Measurements from ENCODE around the gene DUSP18.
"Not testable (repeated sequence)": the region's sequence is repeated elsewhere in the genome, so short reads cannot be mapped to it uniquely, and the experiment has no call there.

DUSP18 gene

DNA sequence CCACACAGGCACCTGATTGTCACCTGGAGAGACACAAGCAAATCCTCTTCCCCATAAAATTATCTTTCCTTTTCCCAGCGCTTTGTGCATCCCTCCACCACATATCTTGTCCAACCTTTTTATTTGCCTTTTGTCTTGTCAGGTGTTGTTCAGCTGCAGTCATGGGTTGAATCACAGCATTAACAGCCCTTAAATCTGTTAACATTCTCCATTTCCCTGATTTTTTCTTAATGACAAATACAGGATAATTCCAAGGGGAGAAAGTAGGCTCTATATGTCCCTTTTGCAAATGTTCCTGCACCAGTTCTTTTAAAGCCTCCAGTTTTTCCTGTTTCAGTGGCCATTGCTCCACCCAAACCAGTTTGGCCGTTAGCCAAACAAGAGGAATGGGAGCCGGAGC lies 8.9 kb upstream of the DUSP18 start:
- DNase-seq, result not testable (repeated sequence)

DNA sequence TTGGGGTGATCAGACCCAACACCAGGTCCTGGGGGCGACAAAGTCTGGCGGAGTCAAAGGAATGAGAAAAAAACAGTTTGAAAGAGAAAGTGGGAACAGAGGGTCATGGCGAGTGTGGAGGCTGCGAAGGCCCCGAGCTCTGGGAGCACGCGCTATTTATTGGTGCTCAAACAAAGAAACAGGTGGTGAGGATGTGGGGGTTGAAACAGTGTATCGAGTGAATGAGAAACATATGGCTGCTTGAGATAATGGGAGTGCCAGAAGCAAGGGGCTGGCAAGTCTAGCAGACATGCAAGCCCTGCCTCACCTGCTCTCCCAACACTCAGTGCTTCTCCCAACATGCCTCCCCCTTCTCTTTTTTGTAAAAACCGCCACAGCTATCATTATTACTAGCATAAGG lies 7.8 kb upstream of the DUSP18 start:
- peak; percentile 6 for DNase-seq

DNA sequence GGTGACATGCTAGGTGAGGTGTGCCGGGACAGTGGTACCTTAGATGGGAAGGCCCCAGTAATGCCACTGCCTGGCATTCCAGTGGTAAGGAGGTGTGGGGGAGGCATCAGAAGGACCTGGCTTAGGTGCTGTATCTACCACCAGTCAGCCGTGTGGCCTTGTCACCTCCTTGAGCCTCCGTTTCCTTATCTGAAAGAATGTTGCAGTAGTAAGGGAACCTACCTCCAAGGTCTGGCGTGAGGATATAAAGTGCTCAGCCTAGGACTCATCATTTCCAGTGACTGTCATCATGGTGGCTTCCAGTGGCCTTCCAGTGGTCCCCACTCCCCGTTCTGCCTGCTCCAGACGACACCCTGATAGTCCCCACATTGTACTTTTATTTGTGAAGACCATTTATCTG lies 6.8 kb upstream of the DUSP18 start:
- no peak for DNase-seq

DNA sequence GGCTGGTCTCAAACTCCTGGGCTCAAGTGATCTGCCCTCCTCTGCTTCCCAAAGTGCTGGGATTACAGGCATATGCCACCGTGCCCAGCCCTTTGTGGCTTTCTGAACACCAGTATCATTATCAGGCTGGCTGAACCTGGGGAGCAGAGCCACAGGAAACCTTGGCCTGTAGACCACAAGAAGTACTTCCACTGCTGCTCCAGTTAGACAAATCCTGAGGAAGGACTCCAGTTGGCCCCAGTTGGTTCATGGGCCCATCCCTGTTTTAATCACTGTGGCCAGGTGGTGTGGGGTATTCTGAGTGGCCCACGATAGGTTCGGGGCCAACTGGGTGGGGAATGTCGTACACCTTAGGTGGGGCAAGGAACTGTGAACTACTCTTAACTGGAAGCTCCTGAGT lies 5.5 kb upstream of the DUSP18 start:
- no peak for DNase-seq

DNA sequence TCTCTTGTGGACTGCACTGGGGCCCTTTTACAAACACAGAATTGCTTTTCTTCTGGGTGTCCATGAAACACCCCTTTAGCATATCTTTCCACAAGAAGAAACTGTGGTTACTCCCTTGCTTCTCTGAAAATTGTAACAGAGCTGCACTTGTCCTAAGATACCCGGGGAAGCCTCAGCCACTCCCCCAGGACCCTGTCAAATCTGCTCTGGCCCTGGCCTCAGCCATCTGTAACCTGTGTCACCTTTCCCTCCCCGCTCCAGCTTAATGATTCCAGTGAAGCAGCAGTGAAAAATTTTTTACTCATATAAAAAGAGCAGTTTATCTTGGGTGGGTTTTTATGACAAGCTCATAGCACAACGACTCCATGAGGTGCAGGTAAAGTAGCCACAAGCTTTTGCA lies 3.4 kb upstream of the DUSP18 start:
- no peak for DNase-seq

DNA sequence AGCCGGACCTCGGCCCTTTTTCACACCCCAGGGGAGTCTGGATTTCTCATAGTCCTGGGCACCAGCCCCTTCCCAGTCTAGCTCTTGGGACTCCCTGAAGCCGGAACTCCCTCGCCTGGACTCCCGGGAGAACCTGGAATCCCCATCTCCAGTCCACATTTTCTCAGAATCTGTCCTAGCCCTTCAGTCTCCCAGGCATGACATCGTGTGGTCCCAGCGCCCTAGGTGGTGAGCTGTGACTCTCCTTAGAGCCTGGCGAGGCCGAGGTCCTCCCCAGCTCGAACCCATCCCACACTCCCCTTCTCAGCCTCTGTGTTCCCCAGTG lies 673 bp upstream of the DUSP18 start:
- peak; percentile 22 for DNase-seq

DNA sequence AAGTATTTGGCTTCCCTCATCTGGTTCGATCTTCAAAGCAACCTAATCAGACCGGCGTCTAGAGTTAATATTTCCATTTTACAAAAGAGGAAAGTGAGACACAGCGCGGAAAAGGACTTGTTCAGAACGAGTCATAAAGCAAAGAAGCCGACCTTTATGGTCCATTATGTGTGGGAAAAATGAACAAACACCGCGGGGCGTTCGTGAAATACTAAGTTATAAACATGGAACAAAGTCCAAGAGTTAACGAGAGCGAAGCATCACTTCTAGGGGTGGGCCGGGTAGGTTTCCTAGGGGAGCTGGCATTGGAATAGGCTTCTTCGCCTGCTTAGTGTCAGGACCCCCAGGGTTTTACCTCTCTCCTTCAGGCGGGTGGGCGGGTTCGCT lies 575 bp downstream of the DUSP18 start:
- no peak for DNase-seq

DNA sequence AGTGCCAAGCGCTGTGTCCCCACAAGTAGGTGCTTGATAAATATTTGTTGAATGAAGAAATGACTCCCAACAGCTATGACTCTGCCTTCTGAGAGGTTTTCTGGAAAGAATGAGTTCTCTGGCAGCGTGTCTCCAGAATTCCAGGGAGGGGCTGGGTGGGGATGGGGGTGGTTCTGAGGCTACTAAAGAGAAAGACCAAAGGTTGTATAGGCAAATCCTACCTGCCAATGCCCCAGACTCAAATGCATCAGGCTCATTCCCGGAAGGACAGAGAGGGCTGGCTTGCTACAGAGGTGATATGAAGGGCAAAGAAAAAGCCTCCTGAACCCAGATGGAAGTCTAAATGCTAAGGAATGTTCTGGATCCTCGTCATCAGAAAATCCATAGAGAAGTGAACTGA lies 1.9 kb downstream of the DUSP18 start:
- no peak for DNase-seq

DNA sequence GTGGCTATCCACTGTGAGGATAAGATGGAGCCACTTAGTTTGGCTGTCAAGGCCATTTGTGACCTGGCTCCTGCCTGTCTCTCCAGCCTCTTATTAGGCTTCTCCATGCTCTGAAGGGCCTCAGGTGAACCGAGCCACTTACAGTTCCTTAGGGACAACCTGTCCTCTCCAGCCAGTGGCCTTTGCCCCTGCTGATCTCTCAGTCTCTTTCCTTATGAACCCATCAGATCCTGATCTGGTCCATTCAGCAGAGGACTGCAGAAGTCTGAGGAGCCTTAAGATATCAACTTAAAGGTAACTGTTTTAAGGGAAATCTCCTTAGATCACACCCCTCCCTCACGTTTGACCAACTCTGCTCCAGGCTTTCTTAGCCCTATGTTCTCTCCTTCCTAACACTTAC lies 2.4 kb downstream of the DUSP18 start:
- no peak for DNase-seq

DNA sequence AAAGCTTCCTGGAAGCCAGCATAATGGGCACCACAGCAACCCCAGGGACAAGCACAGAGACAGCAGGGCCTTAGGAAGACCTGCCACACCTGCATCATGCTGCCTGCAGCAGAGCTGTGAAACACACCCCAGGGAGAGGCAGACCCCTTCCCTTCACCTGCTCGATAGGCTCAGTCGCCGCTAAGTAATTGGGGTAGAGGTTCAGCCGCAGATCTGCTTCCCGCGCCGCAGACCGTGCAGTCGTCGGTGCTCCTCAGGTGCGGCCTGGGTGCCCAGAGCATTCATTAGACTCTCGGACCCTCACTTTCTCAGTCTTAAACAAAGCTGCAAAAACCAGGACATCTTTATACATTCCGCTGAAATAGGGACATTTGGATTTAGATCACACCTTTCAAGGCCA lies 2.9 kb downstream of the DUSP18 start:
- no peak for DNase-seq

DNA sequence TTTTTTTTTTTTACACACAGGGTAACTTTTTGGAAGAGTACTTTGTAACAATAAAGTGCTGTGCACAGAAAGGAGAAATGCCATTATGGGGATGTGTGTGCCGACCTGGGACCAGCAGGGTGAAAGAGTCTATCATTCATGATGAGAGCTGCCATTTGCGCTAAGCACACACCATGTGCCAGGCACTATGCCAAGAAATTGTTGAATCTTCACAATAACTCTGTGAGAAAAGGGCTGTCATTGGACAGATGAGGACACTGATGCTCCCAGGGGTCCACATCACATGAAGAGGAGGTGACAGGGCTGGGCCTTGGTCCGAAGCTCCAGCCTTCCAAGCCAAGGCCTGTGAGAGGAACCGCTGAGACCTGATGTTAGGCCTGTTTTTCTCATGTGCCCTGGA lies 5.6 kb downstream of the DUSP18 start:
- DNase-seq, result peak; percentile 59

DNA sequence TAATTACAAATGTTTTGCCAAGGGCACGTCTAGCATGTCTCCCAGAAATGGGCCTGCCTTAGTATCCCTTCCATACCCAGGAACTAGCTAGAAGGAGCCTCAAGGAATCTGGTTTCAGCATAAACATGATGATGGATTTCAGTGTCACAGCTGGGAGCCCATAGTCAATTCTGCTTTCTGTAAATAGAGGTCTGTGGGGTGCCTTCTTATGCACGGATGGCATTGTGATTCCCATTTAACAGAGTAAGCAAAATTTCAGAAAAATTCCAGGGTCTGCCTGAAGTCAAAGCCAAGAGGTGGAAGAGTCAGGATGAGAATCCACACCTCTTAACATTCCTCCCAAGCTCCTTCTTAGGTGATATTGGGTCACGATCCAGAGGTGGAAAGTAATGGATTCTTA lies 12.1 kb downstream of the DUSP18 start:
- DNase-seq, result no peak

DNA sequence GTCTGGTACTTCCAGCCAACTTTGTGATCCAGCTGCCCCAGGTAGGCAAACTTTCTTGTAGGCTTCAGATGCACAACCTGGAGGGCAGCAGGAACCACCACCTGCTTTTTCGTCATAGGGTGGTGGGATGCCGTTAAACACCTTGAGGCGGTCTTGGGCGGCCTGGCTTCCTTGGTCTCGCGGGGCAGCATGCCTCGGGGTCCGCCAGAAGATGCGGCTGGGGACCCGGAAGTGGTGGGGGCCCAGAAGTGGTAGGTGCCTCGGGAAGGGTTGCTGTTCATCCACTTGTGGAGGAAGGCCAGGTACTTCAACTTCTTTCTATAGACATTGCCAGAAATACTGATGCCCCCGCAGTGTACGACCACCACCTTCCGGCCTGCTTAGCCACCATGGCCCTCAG lies 13.3 kb downstream of the DUSP18 start:
- no peak for DNase-seq

DNA sequence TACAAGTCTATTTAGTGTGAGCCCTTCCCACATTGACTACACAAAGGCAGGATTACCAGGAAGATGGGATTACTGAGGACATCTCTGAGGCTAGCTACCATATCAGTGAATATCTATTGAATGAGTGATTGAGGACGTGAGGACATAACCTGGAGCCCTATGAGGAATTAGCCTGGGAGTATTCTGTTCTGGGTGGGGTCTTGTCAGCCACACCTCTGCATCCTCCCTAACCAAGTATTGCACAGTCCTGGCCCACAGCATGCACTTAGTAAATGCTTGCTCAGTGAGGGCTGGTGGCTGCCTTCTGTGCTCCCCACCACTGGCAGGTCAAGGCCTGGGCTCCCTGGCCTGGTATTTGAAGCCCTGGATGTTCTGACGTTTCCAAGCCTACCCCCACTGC lies 14.8 kb downstream of the DUSP18 start:
- no peak for DNase-seq

DNA sequence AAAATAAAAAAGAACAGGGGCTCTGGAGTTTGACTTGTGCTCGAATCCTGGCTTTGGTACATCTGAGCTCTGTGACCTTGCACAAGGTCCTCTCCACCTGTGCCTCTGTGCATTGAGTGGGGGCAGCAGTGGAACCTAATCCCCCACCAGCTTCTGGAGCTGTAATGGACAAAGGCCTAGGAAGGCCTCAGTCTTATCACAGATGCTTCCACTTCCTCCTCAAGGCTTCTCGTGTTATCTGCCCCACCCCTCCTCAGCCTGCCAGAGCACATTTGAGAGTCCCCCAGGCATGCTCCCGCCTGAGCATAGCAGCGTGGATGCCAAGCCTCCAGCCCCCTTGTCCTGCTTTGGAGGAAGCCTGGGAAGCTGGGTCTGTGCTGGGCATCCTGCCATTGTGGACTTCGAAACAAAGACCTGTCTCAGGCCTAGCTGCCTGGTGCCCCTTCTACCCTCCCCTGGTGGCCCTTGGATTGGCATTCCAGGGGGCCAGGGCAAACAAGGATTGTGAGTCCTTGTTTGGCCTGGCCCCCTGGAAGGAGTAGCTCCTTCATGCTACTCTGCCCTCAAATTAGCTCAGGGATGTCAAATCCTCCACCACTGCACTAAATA lies 17.1 kb downstream of the DUSP18 start:
- no peak for DNase-seq

DNA sequence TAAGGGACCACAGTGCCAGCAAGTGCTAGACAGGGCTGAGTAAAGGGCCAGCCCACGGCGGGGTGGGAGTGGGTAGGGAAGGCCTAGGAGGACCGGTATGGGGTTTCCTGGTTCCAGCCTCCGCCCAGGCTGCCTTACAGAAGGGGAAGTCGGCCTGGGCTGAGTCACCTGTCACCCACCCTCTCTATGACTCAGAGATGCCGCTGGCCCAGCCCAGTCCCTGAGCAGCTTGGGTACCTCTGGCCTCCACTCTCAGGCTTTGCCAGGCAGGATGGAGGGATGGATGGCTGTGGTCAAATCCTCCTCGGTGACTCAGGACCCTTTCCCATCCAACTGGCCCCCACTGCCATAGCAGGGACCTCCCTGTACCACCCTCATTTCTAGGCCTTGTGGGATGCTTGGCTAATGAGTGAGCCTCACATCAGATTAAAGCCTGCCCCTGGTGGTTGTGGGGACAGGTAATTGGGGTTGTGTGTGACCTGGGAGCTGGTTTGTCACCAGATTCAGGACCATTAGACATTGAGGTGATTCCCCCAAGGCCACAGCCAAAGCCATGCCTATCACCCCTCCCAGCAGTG lies 18.2 kb downstream of the DUSP18 start:
- DNase-seq, result no peak

DNA sequence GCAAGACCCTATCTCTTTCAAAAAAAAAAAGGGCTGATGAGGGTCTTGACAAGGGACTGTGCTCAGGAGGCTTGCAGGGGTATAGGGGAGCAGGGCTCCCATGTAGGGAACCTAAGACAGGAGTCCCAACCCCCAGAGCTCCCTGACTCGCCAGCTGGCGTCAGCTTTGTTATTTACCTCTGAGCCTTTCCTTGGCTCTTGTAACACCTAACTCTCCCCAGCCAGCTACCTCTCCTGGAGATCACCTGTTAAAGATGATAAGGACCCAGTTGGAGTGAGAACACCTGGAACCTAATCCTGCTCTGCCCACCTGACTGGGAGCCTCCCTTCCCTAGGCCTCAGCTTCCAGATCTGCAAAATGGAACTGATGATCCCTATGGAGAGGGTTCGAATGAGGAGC lies 18.9 kb downstream of the DUSP18 start:
- no peak for DNase-seq

DNA sequence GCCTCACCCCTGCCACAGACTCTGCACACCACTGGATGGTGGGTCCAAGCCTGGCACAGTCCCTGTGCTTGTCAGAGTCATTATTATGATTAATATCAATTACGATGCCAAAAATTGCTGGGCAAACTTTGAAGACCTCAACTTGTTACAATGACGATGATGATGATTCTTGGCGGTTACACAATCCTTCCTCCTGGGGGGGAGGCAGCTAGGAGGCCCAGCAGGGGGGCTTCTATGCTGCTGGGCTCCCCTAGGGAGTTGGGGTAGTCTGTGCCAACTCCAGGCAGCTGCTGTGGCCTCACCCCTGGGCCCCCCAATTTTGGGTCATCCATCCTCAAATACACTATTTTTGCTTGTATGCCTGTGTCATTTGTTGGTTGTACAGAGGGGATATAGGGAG lies 20.1 kb downstream of the DUSP18 start:
- no peak for DNase-seq

DNA sequence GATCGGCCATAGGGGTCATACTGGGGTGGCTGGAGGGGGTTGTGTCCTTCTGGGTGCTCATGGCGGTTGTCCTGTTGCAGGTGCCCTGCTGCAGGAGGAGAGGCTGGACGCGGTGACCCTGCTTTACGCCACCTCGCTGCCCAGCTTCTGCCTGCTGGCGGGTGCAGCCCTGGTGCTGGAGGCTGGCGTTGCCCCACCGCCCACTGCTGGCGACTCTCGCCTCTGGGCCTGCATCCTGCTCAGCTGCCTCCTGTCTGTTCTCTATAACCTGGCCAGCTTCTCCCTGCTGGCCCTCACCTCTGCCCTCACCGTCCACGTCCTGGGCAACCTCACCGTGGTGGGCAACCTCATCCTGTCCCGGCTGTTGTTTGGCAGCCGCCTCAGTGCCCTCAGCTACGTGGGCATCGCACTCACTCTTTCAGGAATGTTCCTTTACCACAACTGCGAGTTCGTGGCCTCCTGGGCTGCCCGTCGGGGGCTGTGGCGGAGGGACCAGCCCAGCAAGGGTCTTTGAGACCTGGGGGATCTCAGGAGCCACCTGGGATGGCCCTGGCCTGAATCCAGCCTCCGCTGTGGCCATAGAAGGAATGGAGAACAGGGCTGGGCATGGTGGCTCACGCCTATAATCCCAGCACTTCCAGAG lies 21.0 kb downstream of the DUSP18 start:
- no peak for DNase-seq

DNA sequence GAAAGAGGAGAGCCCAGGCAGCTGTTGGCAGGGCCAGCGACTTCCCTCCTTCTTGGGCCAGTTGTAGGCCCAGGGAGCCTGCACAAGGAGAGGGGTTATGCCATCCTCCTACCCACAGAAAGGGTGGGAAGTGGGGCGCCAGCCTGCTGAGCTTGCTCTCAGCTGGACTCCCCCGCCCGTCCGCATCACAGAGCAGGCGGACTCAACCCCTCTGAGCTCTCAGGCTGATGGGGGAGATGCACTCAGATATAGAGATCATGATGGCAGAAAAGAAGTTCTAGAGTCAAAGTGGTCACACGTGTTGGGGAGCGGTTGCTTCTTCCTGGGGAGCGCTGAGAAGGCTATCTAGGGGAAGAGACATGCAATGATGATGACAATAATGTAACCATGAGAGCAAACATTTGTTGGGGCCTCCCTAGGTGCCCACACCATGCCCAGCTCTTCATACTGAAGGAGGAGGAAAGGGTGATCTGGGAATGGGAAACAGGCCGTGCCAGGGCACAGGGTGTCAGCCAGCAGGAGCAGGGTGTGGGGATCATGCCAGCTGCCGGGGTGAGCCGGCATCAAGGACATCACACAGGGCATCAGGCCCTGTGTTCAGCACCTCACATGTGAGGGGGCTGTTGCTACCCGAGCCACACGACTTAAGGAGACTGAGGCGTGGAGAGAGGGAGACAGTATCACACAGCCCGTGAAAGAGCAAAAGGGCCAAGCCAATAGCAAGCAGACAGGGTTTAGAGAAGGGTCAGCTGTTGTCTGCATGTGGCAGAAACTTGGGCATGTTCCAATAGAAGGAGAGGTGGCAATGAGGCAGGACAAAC lies 24.4 kb downstream of the DUSP18 start:
- no peak for DNase-seq

DNA sequence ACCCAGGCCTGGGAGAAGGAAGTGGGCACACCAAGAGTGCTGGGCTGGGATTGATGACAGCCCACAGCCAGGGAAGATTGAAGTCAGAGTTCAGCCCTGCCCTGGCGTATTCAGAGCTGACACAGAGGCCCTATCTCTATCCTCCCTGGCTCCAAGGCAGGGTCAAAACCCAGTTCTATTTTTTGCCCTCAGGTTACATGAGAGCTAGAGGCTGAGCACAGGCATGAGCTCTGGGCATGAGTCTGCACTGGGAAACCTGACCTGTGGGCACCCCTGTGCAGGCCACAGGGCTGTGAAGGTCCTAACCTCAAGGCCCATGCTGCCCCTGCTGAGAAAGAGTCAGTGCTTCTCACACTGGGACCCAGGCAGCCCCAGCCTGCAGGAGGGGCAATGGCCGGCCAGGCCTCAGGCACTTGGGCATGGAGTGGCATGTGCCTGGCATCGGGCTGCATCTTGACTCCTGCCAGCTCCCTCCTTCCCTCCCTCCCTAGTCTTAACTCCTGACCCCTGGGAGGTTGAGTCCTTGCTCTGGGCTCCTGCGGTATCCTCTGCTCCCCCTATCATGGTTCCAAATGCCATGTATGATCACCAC lies 26.7 kb downstream of the DUSP18 start:
- DNase-seq, result no peak

DNA sequence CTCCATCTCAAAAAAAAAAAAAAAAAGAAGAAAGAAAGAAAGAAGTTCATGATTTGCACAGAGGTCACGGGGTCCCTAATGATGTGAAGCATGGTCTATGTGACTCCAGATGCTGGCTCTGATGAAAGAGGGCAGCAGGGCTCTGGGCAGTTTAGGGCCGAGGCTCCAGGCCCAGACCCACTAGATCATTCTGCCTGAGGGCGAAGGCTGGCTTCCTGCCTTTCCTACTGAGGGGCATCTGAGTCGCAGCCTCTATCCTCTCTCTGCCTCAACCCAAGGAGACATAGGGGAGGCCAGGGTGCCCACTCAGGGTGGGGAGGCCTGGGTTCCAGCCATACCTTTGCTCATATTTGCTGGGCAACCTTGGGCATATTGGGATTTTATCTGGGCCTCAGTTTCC lies 27.3 kb downstream of the DUSP18 start:
- DNase-seq, result no peak

DNA sequence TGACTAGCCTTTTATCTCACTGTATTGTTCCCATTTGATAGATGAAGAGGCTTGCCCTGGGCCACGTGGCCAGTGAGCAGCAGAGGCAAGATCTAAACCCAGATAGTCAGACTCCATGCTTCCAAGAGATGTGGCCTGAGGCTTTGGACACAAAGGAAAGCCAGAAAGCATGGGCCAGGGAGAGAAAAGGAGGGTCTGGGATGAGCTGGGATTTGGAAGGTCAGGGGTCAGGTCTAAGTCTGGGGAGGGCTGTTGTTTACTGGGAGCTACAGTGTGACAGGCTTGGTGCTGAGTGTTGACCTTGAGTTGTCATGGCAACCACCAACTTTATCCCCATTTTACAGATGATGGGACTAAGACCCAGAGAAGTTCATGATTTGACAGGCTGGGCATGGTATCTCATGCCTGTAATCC lies 30.0 kb downstream of the DUSP18 start:
- DNase-seq, result no peak
